Endometrial microvascular endothelial cells (primary cell): ENCODE results near the gene PRPF40A. TPM values are rescaled to one million over a fixed set of nuclear protein-coding genes. Genes with fewer than 3 reads are reported as not detected.
"Not testable (repeated sequence)": the region's sequence is repeated elsewhere in the genome, so short reads cannot be mapped to it uniquely, and the experiment has no call there.

Experiments used
- in situ Hi-C: cut with HindIII; loops from 2 replicates; pipeline ENCODE4 v1.10.0; 2017; ENCODE audit warnings: low sequenced_read_pairs, low pct_unique_long_range_greater_than_20kb; ENCODE audit errors: inconsistent ontology term
- total RNA-seq: library from RNA; depleted of rRNA; stranded (reverse); fragments of >200 nt; gene quantifications from one replicate; pipeline ENCODE4 v1.2.3, GENCODE V29; 2015; ENCODE audit errors: inconsistent ontology term

Gene PRPF40A
- total RNA-seq = 73.0 TPM

GRCh38 chr2:152717228-152718075, at the start of gene PRPF40A:
TSS of gene PRPF40A (minus strand) at chr2:152717461. CDS start at chr2:152717439, 22 bp downstream.
- in situ Hi-C loops = no loop called here

- in situ Hi-C loops = no loop called here
These were observed 49.7 kb upstream of the PRPF40A start for GRCh38 chr2:152766928-152767327.

GRCh38 chr2:152763651-152764050, 46.4 kb upstream of the PRPF40A start:
- in situ Hi-C loops = no loop called here

- in situ Hi-C loops = not testable (repeated sequence)
These were observed 45.9 kb upstream of the PRPF40A start for GRCh38 chr2:152763208-152763607.

GRCh38 chr2:152762202-152762601, 44.9 kb upstream of the PRPF40A start:
- in situ Hi-C loops = no loop called here

- in situ Hi-C loops = no loop called here
These were observed 44.0 kb upstream of the PRPF40A start for GRCh38 chr2:152761214-152761613.

GRCh38 chr2:152759290-152760072, 42.2 kb upstream of the PRPF40A start:
- in situ Hi-C loops = no loop called here

GRCh38 chr2:152755029-152755428, 37.8 kb upstream of the PRPF40A start:
- in situ Hi-C loops = no loop called here

- in situ Hi-C loops = not testable (repeated sequence)
These were observed 30.5 kb upstream of the PRPF40A start for GRCh38 chr2:152747751-152748150.

GRCh38 chr2:152743002-152743401, 25.7 kb upstream of the PRPF40A start:
- in situ Hi-C loops = no loop called here

- in situ Hi-C loops = no loop called here
These were observed 23.6 kb upstream of the PRPF40A start for GRCh38 chr2:152740743-152741328.

- in situ Hi-C loops = not testable (repeated sequence)
These were observed 22.4 kb upstream of the PRPF40A start for GRCh38 chr2:152739705-152740104.

GRCh38 chr2:152738438-152738837, 21.2 kb upstream of the PRPF40A start:
- in situ Hi-C loops = no loop called here

- in situ Hi-C loops = not testable (repeated sequence)
These were observed 20.2 kb upstream of the PRPF40A start for GRCh38 chr2:152737509-152737908.

- in situ Hi-C loops = no loop called here
These were observed 13.5 kb upstream of the PRPF40A start for GRCh38 chr2:152730591-152731333.

- in situ Hi-C loops = no loop called here
These were observed 12.6 kb upstream of the PRPF40A start for GRCh38 chr2:152729844-152730243.

- in situ Hi-C loops = no loop called here
These were observed 6.7 kb upstream of the PRPF40A start for GRCh38 chr2:152723918-152724317.

GRCh38 chr2:152722639-152723038, 5.4 kb upstream of the PRPF40A start:
- in situ Hi-C loops = not testable (repeated sequence)

GRCh38 chr2:152720794-152721193, 3.5 kb upstream of the PRPF40A start:
- in situ Hi-C loops = no loop called here
